H1 (cell line): ENCODE results near the gene FBXL15. TPM values are rescaled to one million over a fixed set of nuclear protein-coding genes. Genes with fewer than 3 reads are reported as not detected.
A peak's percentile ranks its signal among the peaks of the same experiment; 100 is the strongest.

Experiments
- ASH2L ChIP-seq: fragments of 200-600, 300-600 bp; sonication (generic); IDR thresholded peaks from one replicate; pipeline ENCODE4 v1.7.1; 2017; ENCODE audit warnings: low read length
- ATF2 ChIP-seq: IDR thresholded peaks from 2 replicates; pipeline ENCODE4 v1.6.1; 2012; ENCODE audit warnings: low read length, inconsistent platforms
- BACH1 ChIP-seq: IDR thresholded peaks from 2 replicates; pipeline ENCODE4 v1.6.1; 2012; ENCODE audit warnings: low read length, improper control_type of control experiment
- BCL11A ChIP-seq, 2 experiments: IDR thresholded peaks; one replicate each; pipeline ENCODE4 v1.6.1; 2011; ENCODE audit warnings: low read depth in 2 of 2, low read length in 2 of 2, mild to moderate bottlenecking in 2 of 2
- CEBPB ChIP-seq: IDR thresholded peaks from 2 replicates; pipeline ENCODE4 v1.6.1; 2012; ENCODE audit warnings: low read depth, low read length
- CTBP2 ChIP-seq: IDR thresholded peaks from 2 replicates; pipeline ENCODE4 v1.7.0; 2011; ENCODE audit warnings: borderline replicate concordance, mild to moderate bottlenecking, moderate library complexity, mixed read lengths, low read length; ENCODE audit not compliant: insufficient read depth, insufficient read length
- CTCF ChIP-seq, 3 experiments: IDR thresholded peaks; 1 replicate in 2 of 3; 2 replicates in 1 of 3; pipeline versions ENCODE4 v1.5.1 to v1.6.1; 2011; ENCODE audit warnings: low read length in 3 of 3, mild to moderate bottlenecking in 3 of 3, inconsistent platforms in 2 of 3, low read depth in 1 of 3, moderate library complexity in 1 of 3; ENCODE audit not compliant: insufficient read depth in 1 of 3; ENCODE audit errors: control extremely low read depth in 1 of 3
- EZH2 ChIP-seq: fragments of 200-600 bp; sonication (generic); IDR thresholded peaks from 2 replicates; pipeline ENCODE4 v1.7.1; 2012; ENCODE audit warnings: low read depth, mild to moderate bottlenecking, moderate library complexity, low read length, inconsistent platforms; ENCODE audit not compliant: severe bottlenecking
- GABPA ChIP-seq: IDR thresholded peaks from 2 replicates; pipeline ENCODE4 v1.6.1; 2011; ENCODE audit warnings: mild to moderate bottlenecking, low read length, moderate library complexity, borderline replicate concordance; ENCODE audit not compliant: insufficient read depth
- NANOG ChIP-seq: IDR thresholded peaks from 2 replicates; pipeline ENCODE4 v1.6.1; 2011; ENCODE audit warnings: low read length, low read depth, mild to moderate bottlenecking, inconsistent platforms; ENCODE audit not compliant: insufficient read depth, poor library complexity, severe bottlenecking
- NRF1 ChIP-seq: IDR thresholded peaks from 2 replicates; pipeline ENCODE4 v1.6.1; 2011; ENCODE audit warnings: mild to moderate bottlenecking, low read depth, low read length, improper control_type of control experiment
- POLR2A ChIP-seq, 2 experiments: IDR thresholded peaks; 1 replicate in 1 of 2; 2 replicates in 1 of 2; pipeline ENCODE4 v1.6.1; 2011; ENCODE audit warnings: low read depth in 2 of 2, low read length in 2 of 2, mild to moderate bottlenecking in 2 of 2; ENCODE audit errors: control extremely low read depth in 1 of 2
- RBBP5 ChIP-seq: IDR thresholded peaks from 2 replicates; pipeline ENCODE4 v1.7.1; 2012; ENCODE audit warnings: low read depth, mild to moderate bottlenecking, inconsistent platforms, low read length, moderate library complexity, borderline replicate concordance
- SIRT6 ChIP-seq: IDR thresholded peaks from one replicate; pipeline ENCODE4 v1.7.1; 2012; ENCODE audit warnings: low read length, inconsistent platforms
- SP4 ChIP-seq: IDR thresholded peaks from 2 replicates; pipeline ENCODE4 v1.6.1; 2012; ENCODE audit warnings: low read length, inconsistent platforms
- SUZ12 ChIP-seq: fragments of 200-600 bp; sonication (generic); IDR thresholded peaks from 2 replicates; pipeline ENCODE4 v1.6.1; 2012; ENCODE audit warnings: mild to moderate bottlenecking, inconsistent platforms, low read length, moderate library complexity, mixed read lengths
- YY1 ChIP-seq: IDR thresholded peaks from 2 replicates; pipeline ENCODE4 v1.6.1; 2011; ENCODE audit warnings: low read depth, mild to moderate bottlenecking, low read length
- polyA plus RNA-seq, 7 experiments: library from polyadenylated mRNA; depleted of rRNA in 3 of 7; stranded (reverse) in 5 of 7; unstranded in 2 of 7; fragments of >200 nt in 5 of 7; fragments of 200-250 nt in 2 of 7; gene quantifications; 1 replicate in 5 of 7; 2 replicates in 1 of 7; 4 replicates in 1 of 7; pipeline versions ENCODE4 v1.2.1 to v1.2.3, GENCODE V29; 2011 to 2013; ENCODE audit warnings: missing spikeins in 2 of 7, mixed read lengths in 2 of 7
- total RNA-seq: library from RNA; stranded (reverse); fragmentation: NEBNext Ultra II Directional; extraction: Animal tissue kit (Norgen Biotek cat#: 25700); gene quantifications from 2 replicates; pipeline ENCODE4 v1.2.1, GENCODE V29; 2021

Gene FBXL15
- total and polyA plus RNA-seq, 2 of the 8 experiments (the other 6 are each of a cell fraction or from before 2014, with no cell fraction given): 11.3 to 22.6 TPM

GRCh38 chr10:102450374-102451104 is 29.9 kb downstream of the FBXL15 start (continued):
- no peak for TF ChIP-seq BCL11A (IDR thresholded peaks at IDR 0.05; ENCODE audit: low read depth in 2 of 2, low read length in 2 of 2)
- TF ChIP-seq NANOG: no peak
- TF ChIP-seq SP4: no peak
- TF ChIP-seq RBBP5: peak; percentile 85
- TF ChIP-seq SIRT6: no peak
- TF ChIP-seq YY1: 0 out of 2 replicates have a peak, but pooled peaks have one; percentile 32
- TF ChIP-seq BACH1: no peak
- no peak for TF ChIP-seq CEBPB
- no peak for TF ChIP-seq CTBP2
- no peak for TF ChIP-seq EZH2
- TF ChIP-seq POLR2A (IDR thresholded peaks at IDR 0.05; ENCODE audit: control extremely low read depth in 1 of 2, low read depth in 2 of 2, low read length in 2 of 2): no peak; a peak in 1 of 3 replicates
- TF ChIP-seq GABPA: 0 out of 2 replicates have a peak, but pooled peaks have one; percentile 13
- TF ChIP-seq SUZ12: peak; percentile 46; the same call in 1 of the 2 replicates
- TF ChIP-seq CTCF (IDR thresholded peaks at IDR 0.05; ENCODE audit: control extremely low read depth in 1 of 3, insufficient read depth in 1 of 3, low read depth in 1 of 3, low read length in 3 of 3): no peak
- no peak for TF ChIP-seq ASH2L
- no peak for TF ChIP-seq ATF2
- TF ChIP-seq NRF1: 0 out of 2 replicates have a peak, but pooled peaks have one; percentile 5
